Vagina (tissue), 2 donors: ENCODE results near the gene TGM1. TPM values are rescaled to one million over a fixed set of nuclear protein-coding genes. Genes with fewer than 3 reads are reported as not detected.

ENCODE experiments used
- DNase-seq, 2 donors: peaks; one replicate each; pipeline ENCODE4 v3.0.0-alpha.2; 2017; ENCODE audit errors: extremely low spot score in 2 of 2
- H3K27ac ChIP-seq: fragments of 200-600 bp; sonication (generic); one replicate; pipeline ENCODE4 v1.5.1; 2019
- H3K27me3 ChIP-seq: fragments of 200-600 bp; sonication (generic); one replicate; pipeline ENCODE4 v1.5.1; 2019
- H3K36me3 ChIP-seq, 2 donors: fragments of 200-600 bp; sonication (generic); one replicate each; pipeline ENCODE4 v1.5.1; 2017 to 2019
- H3K4me1 ChIP-seq: fragments of 200-600 bp; sonication (generic); one replicate; pipeline ENCODE4 v1.5.1; 2019
- H3K4me3 ChIP-seq, 2 donors: fragments of 200-600 bp; sonication (generic); 1 replicate in 1 of 2; 2 replicates in 1 of 2; pipeline ENCODE4 v1.5.1; 2016 to 2019
- H3K9me3 ChIP-seq: fragments of 200-600 bp; sonication (generic); one replicate; pipeline ENCODE4 v1.5.1; 2019
- POLR2A ChIP-seq, 2 donors: fragments of 450-650 bp; IDR thresholded peaks; one replicate each; pipeline ENCODE4 v1.6.1; 2017; ENCODE audit warnings: antibody characterized with exemption in 2 of 2, mild to moderate bottlenecking in 2 of 2, moderate library complexity in 2 of 2
- POLR2AphosphoS5 ChIP-seq, 2 donors: sonication (generic); formaldehyde crosslinking; IDR thresholded peaks; one replicate each; pipeline ENCODE4 v1.9.0; 2017; ENCODE audit warnings: antibody characterized with exemption in 2 of 2, mild to moderate bottlenecking in 2 of 2, low read depth in 1 of 2; ENCODE audit not compliant: insufficient read depth in 1 of 2
- intact Hi-C: fragments of 100-400 bp; cut with DNase I; formaldehyde crosslinking; loops from one replicate; pipeline ENCODE4 v1.15.1; 2023
- total RNA-seq: library from RNA; depleted of rRNA; stranded (reverse); fragments of >200 nt; gene quantifications from one replicate; pipeline ENCODE4 v1.2.3, GENCODE V29; 2016
- TF ChIP-seq, protein P1 (sequence below), 3 experiments: fragments of 450-650 bp in 2 of 3; fragments of 200-600 bp in 1 of 3; sonication (generic) in 1 of 3; IDR thresholded peaks; one replicate each; pipeline ENCODE4 v1.5.1; 2017 to 2019; ENCODE audit warnings: antibody characterized with exemption in 3 of 3, mild to moderate bottlenecking in 2 of 3, moderate library complexity in 2 of 3

Gene TGM1
- total RNA-seq, 1 donor from 2014 or later: 269 TPM

DNA sequence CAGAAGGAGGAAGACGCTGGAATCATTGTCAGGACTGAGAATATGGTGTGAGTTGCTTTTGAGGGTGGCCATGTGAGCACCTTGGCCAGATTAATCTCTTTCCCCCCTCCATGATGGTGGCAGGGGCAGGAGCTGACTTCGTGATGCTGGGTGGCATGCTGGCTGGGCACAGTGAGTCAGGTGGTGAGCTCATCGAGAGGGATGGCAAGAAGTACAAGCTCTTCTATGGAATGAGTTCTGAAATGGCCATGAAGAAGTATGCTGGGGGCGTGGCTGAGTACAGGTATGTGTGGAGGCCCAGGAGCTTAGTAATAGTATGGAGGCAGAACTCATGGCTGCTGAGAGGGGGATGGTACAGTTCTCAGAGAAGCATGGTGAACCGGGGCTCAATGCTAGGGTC is 24.9 kb downstream of the TGM1 start:
- no peak for DNase-seq

DNA sequence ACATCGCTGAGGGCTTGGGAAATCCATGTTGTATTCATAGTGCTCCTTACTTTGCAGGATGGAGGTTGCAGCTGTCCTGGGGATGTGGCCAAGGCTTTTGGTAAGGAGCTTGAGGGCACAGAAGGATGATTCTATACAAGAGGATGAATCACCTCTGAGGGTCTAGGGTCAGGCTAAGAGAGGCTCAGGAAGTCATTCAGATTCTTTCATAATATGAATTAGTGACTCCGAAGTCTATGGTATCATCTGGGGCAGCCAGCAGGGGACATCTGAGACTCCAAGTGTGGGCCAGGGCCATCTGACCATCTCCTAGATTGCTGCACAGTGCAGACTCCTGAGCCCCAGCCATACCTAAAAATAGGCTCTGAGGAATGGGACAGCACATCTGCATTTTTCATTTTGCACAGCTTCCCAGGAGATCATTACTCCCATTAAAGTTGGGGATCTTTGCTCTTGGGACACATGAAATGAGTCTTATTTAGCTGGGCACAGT is 25.5 kb downstream of the TGM1 start:
- no peak overlapping the region for H3K4me3 ChIP-seq
- no peak overlapping the region for H3K27ac ChIP-seq
- H3K4me1 ChIP-seq: peaks cover 56% of the 10 kb centered on the region
- H3K36me3 ChIP-seq: peaks cover 0 to 54% of the 10 kb centered on the region in 2 donors
- no peak for TF ChIP-seq POLR2A (IDR thresholded peaks at IDR 0.05)
- TF ChIP-seq, protein P1, sequence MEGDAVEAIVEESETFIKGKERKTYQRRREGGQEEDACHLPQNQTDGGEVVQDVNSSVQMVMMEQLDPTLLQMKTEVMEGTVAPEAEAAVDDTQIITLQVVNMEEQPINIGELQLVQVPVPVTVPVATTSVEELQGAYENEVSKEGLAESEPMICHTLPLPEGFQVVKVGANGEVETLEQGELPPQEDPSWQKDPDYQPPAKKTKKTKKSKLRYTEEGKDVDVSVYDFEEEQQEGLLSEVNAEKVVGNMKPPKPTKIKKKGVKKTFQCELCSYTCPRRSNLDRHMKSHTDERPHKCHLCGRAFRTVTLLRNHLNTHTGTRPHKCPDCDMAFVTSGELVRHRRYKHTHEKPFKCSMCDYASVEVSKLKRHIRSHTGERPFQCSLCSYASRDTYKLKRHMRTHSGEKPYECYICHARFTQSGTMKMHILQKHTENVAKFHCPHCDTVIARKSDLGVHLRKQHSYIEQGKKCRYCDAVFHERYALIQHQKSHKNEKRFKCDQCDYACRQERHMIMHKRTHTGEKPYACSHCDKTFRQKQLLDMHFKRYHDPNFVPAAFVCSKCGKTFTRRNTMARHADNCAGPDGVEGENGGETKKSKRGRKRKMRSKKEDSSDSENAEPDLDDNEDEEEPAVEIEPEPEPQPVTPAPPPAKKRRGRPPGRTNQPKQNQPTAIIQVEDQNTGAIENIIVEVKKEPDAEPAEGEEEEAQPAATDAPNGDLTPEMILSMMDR (IDR thresholded peaks at IDR 0.05): no peak
- no peak for TF ChIP-seq POLR2AphosphoS5 (IDR thresholded peaks at IDR 0.05; ENCODE audit: insufficient read depth in 1 of 2, low read depth in 1 of 2)
- no peaks in the 10 kb centered on the region for H3K27me3 ChIP-seq
- H3K9me3 ChIP-seq: no peaks in the 10 kb centered on the region
- no peak for DNase-seq
- intact Hi-C loops: no loop called here

More for the DNA sequence above, 24.9 kb downstream of the TGM1 start:
- Histone ChIP-seq H3K36me3 (peaks cover 0 to 54% of the 10 kb centered on the region in 2 donors), H3K9me3 (no peaks in the 10 kb centered on the region), H3K27me3 (no peaks in the 10 kb centered on the region), H3K4me1 (peaks cover 55% of the 10 kb centered on the region), H3K4me3 (no peak overlapping the region), H3K27ac (no peak overlapping the region)
- TF ChIP-seq POLR2A (IDR thresholded peaks at IDR 0.05) (no peak), POLR2AphosphoS5 (IDR thresholded peaks at IDR 0.05; ENCODE audit: insufficient read depth in 1 of 2, low read depth in 1 of 2) (no peak)
- TF ChIP-seq, protein P1 (IDR thresholded peaks at IDR 0.05): no peak
- intact Hi-C loops: no loop called here

DNA sequence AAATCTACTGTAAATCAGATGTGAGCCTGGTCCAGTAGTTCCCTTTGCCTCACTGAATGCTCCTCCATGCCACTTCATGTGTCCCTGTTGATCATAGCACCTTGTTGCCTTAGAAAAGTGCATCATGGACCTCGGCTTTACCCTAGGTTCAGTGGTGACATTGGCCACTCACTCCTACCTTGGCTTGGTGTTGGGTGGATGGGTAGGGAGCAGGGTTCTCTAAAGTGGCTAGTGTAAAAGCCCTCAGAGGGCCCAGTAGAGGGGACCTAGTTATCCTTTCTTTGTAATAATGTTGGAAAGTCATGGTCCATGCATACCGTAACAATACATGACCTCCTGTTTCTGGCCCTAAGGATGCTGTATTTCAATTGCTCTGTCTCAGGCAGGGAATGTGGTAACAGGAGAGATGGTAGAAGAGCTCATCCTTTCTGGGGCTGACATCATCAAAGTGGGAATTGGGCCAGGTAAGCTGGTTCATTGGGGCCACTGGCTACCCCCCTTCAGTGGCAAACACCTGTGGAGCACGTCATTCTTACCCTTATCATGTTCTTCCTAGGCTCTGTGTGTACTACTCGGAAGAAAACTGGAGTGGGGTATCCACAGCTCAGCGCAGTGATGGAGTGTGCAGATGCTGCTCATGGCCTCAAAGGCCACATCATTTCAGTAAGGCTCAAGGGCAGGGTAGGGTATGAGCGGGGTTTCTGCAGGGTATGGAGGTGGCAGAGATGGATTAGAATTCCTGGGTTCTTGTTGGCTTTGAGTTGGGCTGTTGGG is 26.1 kb downstream of the TGM1 start:
- intact Hi-C loops: no loop called here
- DNase-seq: no peak
- TF ChIP-seq, protein P1 (IDR thresholded peaks at IDR 0.05): no peak
- no peak for TF ChIP-seq POLR2AphosphoS5 (IDR thresholded peaks at IDR 0.05; ENCODE audit: insufficient read depth in 1 of 2, low read depth in 1 of 2)
- TF ChIP-seq POLR2A (IDR thresholded peaks at IDR 0.05): no peak
- H3K4me3 ChIP-seq: no peak overlapping the region
- no peak overlapping the region for H3K27ac ChIP-seq
- no peaks in the 10 kb centered on the region for H3K27me3 ChIP-seq
- H3K4me1 ChIP-seq: peaks cover 56% of the 10 kb centered on the region
- no peaks in the 10 kb centered on the region for H3K9me3 ChIP-seq
- H3K36me3 ChIP-seq: peaks cover 0 to 54% of the 10 kb centered on the region in 2 donors

DNA sequence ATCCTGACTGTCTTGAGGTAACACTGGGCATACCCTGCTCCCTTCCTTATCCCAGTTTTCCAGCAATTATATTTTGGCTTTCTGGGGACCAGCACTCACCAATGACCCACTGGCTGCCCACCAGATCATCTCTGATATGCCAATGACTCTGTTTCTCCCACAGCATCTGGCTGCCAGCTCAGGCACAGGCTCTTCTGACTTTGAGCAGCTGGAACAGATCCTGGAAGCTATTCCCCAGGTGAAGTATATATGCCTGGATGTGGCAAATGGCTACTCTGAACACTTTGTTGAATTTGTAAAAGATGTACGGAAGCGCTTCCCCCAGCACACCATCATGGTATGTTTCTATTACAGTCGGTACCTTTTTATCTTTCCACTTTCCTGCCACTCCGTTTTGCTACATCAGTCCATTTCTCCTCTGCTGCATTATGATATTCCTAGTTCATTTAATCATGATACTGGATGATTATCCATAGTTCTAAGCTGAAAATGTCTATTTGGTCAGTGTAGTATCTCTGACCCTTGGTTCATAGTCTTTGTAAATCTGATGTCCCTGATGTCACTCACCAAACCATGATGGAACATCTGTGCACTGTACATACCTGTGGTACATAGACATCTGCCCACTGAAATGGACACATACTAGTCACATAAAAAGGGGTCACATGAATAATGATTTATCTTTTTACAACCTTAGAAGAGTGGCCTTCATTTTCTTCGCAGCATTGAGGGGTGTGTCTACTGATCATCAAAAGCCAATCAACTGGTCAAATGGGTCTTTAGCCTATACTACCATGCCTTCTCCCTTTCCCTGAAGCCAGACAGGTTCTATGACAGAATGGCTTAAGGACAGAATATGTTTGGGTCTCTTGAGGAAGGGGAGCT is 26.9 kb downstream of the TGM1 start:
- Histone ChIP-seq H3K4me1 (peaks cover 56% of the 10 kb centered on the region), H3K4me3 (no peak overlapping the region), H3K9me3 (no peaks in the 10 kb centered on the region), H3K27me3 (no peaks in the 10 kb centered on the region), H3K27ac (no peak overlapping the region), H3K36me3 (peaks cover 0 to 52% of the 10 kb centered on the region in 2 donors)
- TF ChIP-seq POLR2AphosphoS5 (IDR thresholded peaks at IDR 0.05; ENCODE audit: insufficient read depth in 1 of 2, low read depth in 1 of 2) (no peak), POLR2A (IDR thresholded peaks at IDR 0.05) (no peak)
- TF ChIP-seq, protein P1 (IDR thresholded peaks at IDR 0.05): no peak
- intact Hi-C loops: no loop called here
- DNase-seq: no peak
